Spleen (tissue), 11 donors: ENCODE measurements around the gene DNAI2. TPM values are rescaled to one million over a fixed set of nuclear protein-coding genes. Genes with fewer than 3 reads are reported as not detected.

ENCODE experiments used
- DNase-seq: peaks from one replicate; pipeline ENCODE4 v3.0.0-alpha.2; 2020
- H3K27ac ChIP-seq, 8 donors: fragments of 200-600 bp; sonication (generic) in 7 of 8; 1 replicate in 4 of 8; 2 replicates in 4 of 8; pipeline versions ENCODE4 v1.5.0 to v1.8.0; 2016 to 2021; ENCODE audit warnings: inconsistent platforms in 4 of 8, mild to moderate bottlenecking in 4 of 8, moderate library complexity in 1 of 8
- H3K27me3 ChIP-seq, 7 donors: fragments of 200-600 bp; sonication (generic) in 6 of 7; replicated peaks in 1 of 7; 1 replicate in 4 of 7; 2 replicates in 3 of 7; pipeline versions ENCODE4 v1.5.0 to v1.8.0; 2016 to 2021; ENCODE audit warnings: inconsistent platforms in 3 of 7, mild to moderate bottlenecking in 1 of 7
- H3K36me3 ChIP-seq, 6 donors: fragments of 200-600 bp; sonication (generic) in 5 of 6; 1 replicate in 4 of 6; 2 replicates in 2 of 6; pipeline versions ENCODE4 v1.5.0 to v1.8.0; 2016 to 2021; ENCODE audit warnings: inconsistent platforms in 2 of 6
- H3K4me1 ChIP-seq, 6 donors: fragments of 200-600 bp; sonication (generic) in 5 of 6; 1 replicate in 3 of 6; 2 replicates in 3 of 6; pipeline versions ENCODE4 v1.5.0 to v1.8.0; 2016 to 2021; ENCODE audit warnings: inconsistent platforms in 3 of 6
- H3K4me3 ChIP-seq, 8 donors: fragments of 200-600 bp; sonication (generic) in 7 of 8; 1 replicate in 4 of 8; 2 replicates in 4 of 8; pipeline versions ENCODE4 v1.5.0 to v1.8.0; 2016 to 2021; ENCODE audit warnings: inconsistent platforms in 4 of 8, mild to moderate bottlenecking in 4 of 8, moderate library complexity in 2 of 8
- H3K9me3 ChIP-seq, 8 donors: fragments of 200-600 bp; sonication (generic) in 7 of 8; 1 replicate in 4 of 8; 2 replicates in 4 of 8; pipeline versions ENCODE4 v1.5.0 to v1.8.0; 2016 to 2021; ENCODE audit warnings: inconsistent platforms in 4 of 8
- POLR2A ChIP-seq, 3 donors: fragments of 450-650 bp; IDR thresholded peaks; one replicate each; pipeline ENCODE4 v1.5.1; 2017; ENCODE audit warnings: antibody characterized with exemption in 3 of 3, mild to moderate bottlenecking in 1 of 3
- POLR2AphosphoS5 ChIP-seq, 3 donors: sonication (generic); formaldehyde crosslinking; IDR thresholded peaks; one replicate each; pipeline ENCODE4 v1.5.1; 2017; ENCODE audit warnings: antibody characterized with exemption in 3 of 3
- WGBS, 5 donors: extraction: QIAGEN DNeasy Blood & Tissue Kit in 3 of 5; methylation state at CpG; one replicate each; pipeline versions ENCODE4 v1.1.5 to v1.1.7; 2013 to 2018; 5-methylcytosine and 5-hydroxymethylcytosine counted together
- intact Hi-C: fragments of 100-400 bp; cut with DNase I; formaldehyde crosslinking; loops from one replicate; pipeline ENCODE4 v1.15.0; 2023; ENCODE audit warnings: low total_unique reads
- polyA plus RNA-seq, 3 donors: library from polyadenylated mRNA; stranded (reverse); fragments of 200-250 nt; gene quantifications; one replicate each; pipeline ENCODE4 v1.2.1, GENCODE V29; 2013
- total RNA-seq, 7 donors: library from RNA; depleted of rRNA in 3 of 7; stranded (reverse); fragments of >200 nt in 3 of 7; fragmentation: NEBNext Ultra II Directional in 4 of 7; extraction: Animal tissue kit (Norgen Biotek cat#: 25700) in 4 of 7; gene quantifications; one replicate each; pipeline versions ENCODE4 v1.1.0 to v1.2.1, GENCODE V29; 2016 to 2021
- TF ChIP-seq, protein P1 (sequence below), 11 experiments: fragments of 200-600 bp in 7 of 11; fragments of 450-650 bp in 4 of 11; sonication (generic) in 4 of 11; IDR thresholded peaks in 8 of 11; conservative IDR thresholded peaks in 3 of 11; 1 replicate in 7 of 11; 2 replicates in 4 of 11; pipeline versions ENCODE4 v1.4.0 to v1.8.0; 2016 to 2021; ENCODE audit warnings: antibody characterized with exemption in 11 of 11, inconsistent platforms in 4 of 11, mild to moderate bottlenecking in 1 of 11
- donor health status: healthy with polysubstance abuse.
- donor health status: DM: no; HTN: no; CAD: no; lungs with moderate emphysema.
- donor health status: DM: no; HTN: no; CAD: no.
- donor health status: Bipolar disorder and iron deficiency.
- donor health status: healthy.
- donor health status: DM: no; HTN: no; CAD: no.
- donor health status: DM: yes; HTN: yes; CAD: no.

Gene DNAI2
- total and polyA plus RNA-seq, 10 donors, result 0.23 to 0.72 (median 0.35) TPM; not detected in 5

DNA sequence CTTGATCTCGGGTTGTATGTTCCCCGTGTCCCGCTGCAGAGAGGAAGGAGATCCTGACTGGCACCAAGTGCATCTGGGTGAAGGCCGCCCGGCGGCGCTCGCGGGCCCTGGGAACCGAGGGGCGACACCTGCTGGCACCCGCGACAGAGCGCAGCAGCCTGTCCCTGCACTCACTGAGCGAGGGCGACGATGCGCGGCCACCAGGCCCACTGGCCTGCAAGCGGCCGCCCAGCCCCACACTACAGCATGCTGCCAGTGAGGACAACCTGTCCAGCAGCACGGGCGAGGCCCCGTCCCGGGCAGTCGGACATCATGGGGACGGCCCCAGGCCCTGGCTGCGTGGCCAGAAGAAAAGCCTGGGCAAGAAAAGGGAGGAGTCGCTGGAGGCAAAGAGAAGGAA, 80.1 kb downstream of the DNAI2 start:
- intact Hi-C loops, result no loop called here
- Histone ChIP-seq H3K27ac (peak overlapping the region in 5 of 8 donors; percentile 4 to 51 (median 31)), H3K4me3 (no peak overlapping the region), H3K4me1 (peaks cover 6 to 62% (median 38%) of the 10 kb centered on the region in 6 donors), H3K27me3 (peaks cover 6 to 91% (median 66%) of the 10 kb centered on the region in 7 donors), H3K9me3 (no peaks in the 10 kb centered on the region), H3K36me3 (peaks cover 0 to 9% (median 0%) of the 10 kb centered on the region in 6 donors)
- WGBS, 5 donors, result 3 to 8% (median 5%) methylated on average over 12 to 29 of the region's 29 CpGs
- peak; percentile 88 for DNase-seq
- TF ChIP-seq POLR2A (IDR thresholded peaks at IDR 0.05) (no peak), POLR2AphosphoS5 (IDR thresholded peaks at IDR 0.05) (peak; percentile 60 to 82 (median 79))
- TF ChIP-seq, protein P1, sequence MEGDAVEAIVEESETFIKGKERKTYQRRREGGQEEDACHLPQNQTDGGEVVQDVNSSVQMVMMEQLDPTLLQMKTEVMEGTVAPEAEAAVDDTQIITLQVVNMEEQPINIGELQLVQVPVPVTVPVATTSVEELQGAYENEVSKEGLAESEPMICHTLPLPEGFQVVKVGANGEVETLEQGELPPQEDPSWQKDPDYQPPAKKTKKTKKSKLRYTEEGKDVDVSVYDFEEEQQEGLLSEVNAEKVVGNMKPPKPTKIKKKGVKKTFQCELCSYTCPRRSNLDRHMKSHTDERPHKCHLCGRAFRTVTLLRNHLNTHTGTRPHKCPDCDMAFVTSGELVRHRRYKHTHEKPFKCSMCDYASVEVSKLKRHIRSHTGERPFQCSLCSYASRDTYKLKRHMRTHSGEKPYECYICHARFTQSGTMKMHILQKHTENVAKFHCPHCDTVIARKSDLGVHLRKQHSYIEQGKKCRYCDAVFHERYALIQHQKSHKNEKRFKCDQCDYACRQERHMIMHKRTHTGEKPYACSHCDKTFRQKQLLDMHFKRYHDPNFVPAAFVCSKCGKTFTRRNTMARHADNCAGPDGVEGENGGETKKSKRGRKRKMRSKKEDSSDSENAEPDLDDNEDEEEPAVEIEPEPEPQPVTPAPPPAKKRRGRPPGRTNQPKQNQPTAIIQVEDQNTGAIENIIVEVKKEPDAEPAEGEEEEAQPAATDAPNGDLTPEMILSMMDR (IDR thresholded peaks at IDR 0.05 in 8 of 11, conservative IDR thresholded peaks at IDR 0.05 in 3 of 11), result peak; percentile 40 to 82 (median 64)

GRCh38 chr17:74354561-74354960, 80.5 kb downstream of the DNAI2 start:
- WGBS, 5 donors, result 46 to 85% (median 78%) methylated on average over 3 to 10 of the region's 10 CpGs

GRCh38 chr17:74355065-74355464, 81.0 kb downstream of the DNAI2 start:
- intact Hi-C loops, result loop anchor here (5.0 kb wide), 1 partner anchor 53 kb away; no protein-coding TSS in a partner anchor
- 75 to 95% (median 82%) methylated on average over 8 of the region's 8 CpGs for WGBS, 5 donors
- Histone ChIP-seq H3K36me3 (peaks cover 0 to 8% (median 0%) of the 10 kb centered on the region in 6 donors), H3K9me3 (no peaks in the 10 kb centered on the region), H3K4me1 (peaks cover 6 to 62% (median 38%) of the 10 kb centered on the region in 6 donors), H3K27me3 (peaks cover 6 to 100% (median 66%) of the 10 kb centered on the region in 7 donors), H3K27ac (no peak overlapping the region), H3K4me3 (no peak overlapping the region)
- no peak for DNase-seq
- TF ChIP-seq POLR2A (IDR thresholded peaks at IDR 0.05), result no peak
- TF ChIP-seq, protein P1 (IDR thresholded peaks at IDR 0.05 in 8 of 11, conservative IDR thresholded peaks at IDR 0.05 in 3 of 11), result no peak
- TF ChIP-seq POLR2AphosphoS5 (IDR thresholded peaks at IDR 0.05), result no peak

More at GRCh38 chr17:74354561-74354960, 80.5 kb downstream of the DNAI2 start:
- no peak overlapping the region for H3K4me3 ChIP-seq
- TF ChIP-seq, protein P1 (IDR thresholded peaks at IDR 0.05 in 8 of 11, conservative IDR thresholded peaks at IDR 0.05 in 3 of 11), result no peak
- TF ChIP-seq POLR2AphosphoS5 (IDR thresholded peaks at IDR 0.05), result no peak
- H3K4me1 ChIP-seq, result peaks cover 6 to 62% (median 38%) of the 10 kb centered on the region in 6 donors
- no peaks in the 10 kb centered on the region for H3K9me3 ChIP-seq
- intact Hi-C loops, result no loop called here
- H3K27ac ChIP-seq, result peak overlapping the region in 2 of 8 donors; percentile 4 to 37
- peaks cover 0 to 9% (median 0%) of the 10 kb centered on the region in 6 donors for H3K36me3 ChIP-seq
- H3K27me3 ChIP-seq, result peaks cover 6 to 95% (median 66%) of the 10 kb centered on the region in 7 donors
- no peak for DNase-seq

DNA sequence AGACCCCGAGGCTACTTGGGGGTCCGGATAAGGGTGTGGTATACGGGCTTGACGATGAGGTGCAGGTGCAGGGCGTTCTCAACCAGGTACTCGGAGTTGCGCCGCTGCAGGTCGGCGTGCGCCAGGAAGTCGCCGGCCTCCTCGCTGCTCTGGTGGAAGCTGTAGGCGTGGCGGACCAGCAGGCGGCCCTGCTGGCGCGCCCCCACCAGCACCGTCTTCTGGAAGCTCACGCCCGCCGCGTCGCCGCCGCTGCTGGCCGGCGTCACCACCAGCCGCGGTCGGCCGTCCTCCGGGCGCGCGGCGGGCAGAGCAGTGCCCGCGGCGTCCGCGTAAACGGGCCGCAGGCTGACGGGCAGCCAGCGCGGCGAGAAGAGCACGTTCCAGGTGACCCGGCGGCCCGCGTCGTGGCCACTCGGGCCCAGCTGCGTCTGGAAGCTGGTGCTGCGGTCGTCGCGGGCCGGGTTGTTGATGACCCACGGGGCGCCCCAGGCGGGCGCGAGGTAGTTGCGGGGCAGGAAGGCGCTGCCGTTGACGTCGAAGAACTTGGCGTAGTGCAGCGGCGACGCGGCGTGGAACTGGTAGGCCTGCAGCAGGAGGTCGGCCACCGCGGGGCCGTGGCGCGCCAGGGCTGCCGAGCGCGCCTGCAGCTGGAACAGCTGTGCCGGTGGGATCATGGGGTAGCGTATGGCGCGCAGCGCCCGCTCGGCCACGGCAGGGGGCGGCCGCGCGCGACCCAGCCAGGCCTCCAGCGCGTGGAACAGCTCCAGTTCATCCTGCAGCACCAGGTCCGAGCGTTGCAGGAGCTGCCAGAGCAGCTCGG, 82.8 kb downstream of the DNAI2 start:
- Histone ChIP-seq H3K4me1 (peaks cover 6 to 68% (median 44%) of the 10 kb centered on the region in 6 donors), H3K36me3 (no peaks in the 10 kb centered on the region), H3K27me3 (peaks cover 6 to 100% (median 65%) of the 10 kb centered on the region in 7 donors), H3K9me3 (no peaks in the 10 kb centered on the region), H3K27ac (peak overlapping the region in 4 of 8 donors; percentile 23 to 48 (median 38)), H3K4me3 (peak overlapping the region in 7 of 8 donors; percentile 25 to 64 (median 29))
- TF ChIP-seq, protein P1 (IDR thresholded peaks at IDR 0.05 in 8 of 11, conservative IDR thresholded peaks at IDR 0.05 in 3 of 11), result peak in 1 of 11 experiments; percentile 24
- TF ChIP-seq POLR2AphosphoS5 (IDR thresholded peaks at IDR 0.05) (peak in 2 of 3 donors; percentile 39 to 41), POLR2A (IDR thresholded peaks at IDR 0.05) (no peak)
- intact Hi-C loops, result loop anchor here (5.0 kb wide), 1 partner anchor 55 kb away; no protein-coding TSS in a partner anchor
- WGBS, 5 donors, result 0 to 3% (median 2%) methylated on average over 24 to 105 of the region's 105 CpGs
- DNase-seq, result no peak
